Measurements from ENCODE around the gene FAM187B. TPM values are rescaled to one million over a fixed set of nuclear protein-coding genes. Genes with fewer than 3 reads are reported as not detected.
A peak's percentile ranks its signal among the peaks of the same experiment; 100 is the strongest.

FAM187B gene
- total RNA-seq, 1 donor from 2014 or later = not detected

- TF ChIP-seq CTCF (IDR thresholded peaks at IDR 0.05) = no peak
- Mint-ChIP-seq H3K27ac (ENCODE audit: unreplicated experiment) (no peak overlapping the region), H3K27me3 (ENCODE audit: low read depth) (peaks cover 33% of the 10 kb centered on the region), H3K4me1 (ENCODE audit: low read depth) (peaks cover 7% of the 10 kb centered on the region), H3K4me3 (ENCODE audit: unreplicated experiment) (no peak overlapping the region), H3K9me3 (ENCODE audit: low read depth) (no peaks in the 10 kb centered on the region), H3K36me3 (ENCODE audit: low read depth) (peaks cover 2% of the 10 kb centered on the region)
- DNase-seq (ENCODE audit: low spot score) = no peak
These were observed 25.1 kb upstream of the FAM187B start for GRCh38 chr19:35253316-35254286.

GRCh38 chr19:35251456-35251855 is 22.9 kb upstream of the FAM187B start:
- H3K9me3 Mint-ChIP-seq (ENCODE audit: low read depth) = peaks cover 1% of the 10 kb centered on the region
- H3K27me3 Mint-ChIP-seq (ENCODE audit: low read depth) = peaks cover 43% of the 10 kb centered on the region
- H3K4me1 Mint-ChIP-seq (ENCODE audit: low read depth) = peaks cover 10% of the 10 kb centered on the region
- TF ChIP-seq CTCF (IDR thresholded peaks at IDR 0.05) = no peak
- no peak overlapping the region for H3K27ac Mint-ChIP-seq (ENCODE audit: unreplicated experiment)
- peaks cover 3% of the 10 kb centered on the region for H3K36me3 Mint-ChIP-seq (ENCODE audit: low read depth)
- no peak for DNase-seq (ENCODE audit: low spot score)
- H3K4me3 Mint-ChIP-seq (ENCODE audit: unreplicated experiment) = no peak overlapping the region

GRCh38 chr19:35249848-35250711 is 21.5 kb upstream of the FAM187B start:
- TF ChIP-seq CTCF (IDR thresholded peaks at IDR 0.05) = no peak
- Mint-ChIP-seq H3K36me3 (ENCODE audit: low read depth) (peaks cover 3% of the 10 kb centered on the region), H3K9me3 (ENCODE audit: low read depth) (peaks cover 8% of the 10 kb centered on the region), H3K27me3 (ENCODE audit: low read depth) (peaks cover 49% of the 10 kb centered on the region), H3K27ac (ENCODE audit: unreplicated experiment) (no peak overlapping the region), H3K4me1 (ENCODE audit: low read depth) (peaks cover 10% of the 10 kb centered on the region), H3K4me3 (ENCODE audit: unreplicated experiment) (no peak overlapping the region)
- DNase-seq (ENCODE audit: low spot score) = no peak

- peaks cover 10% of the 10 kb centered on the region for H3K4me1 Mint-ChIP-seq (ENCODE audit: low read depth)
- peaks cover 54% of the 10 kb centered on the region for H3K27me3 Mint-ChIP-seq (ENCODE audit: low read depth)
- peaks cover 14% of the 10 kb centered on the region for H3K9me3 Mint-ChIP-seq (ENCODE audit: low read depth)
- DNase-seq (ENCODE audit: low spot score) = no peak
- H3K27ac Mint-ChIP-seq (ENCODE audit: unreplicated experiment) = no peak overlapping the region
- H3K36me3 Mint-ChIP-seq (ENCODE audit: low read depth) = peaks cover 3% of the 10 kb centered on the region
- peak overlapping the region; percentile 50 for H3K4me3 Mint-ChIP-seq (ENCODE audit: unreplicated experiment)
- TF ChIP-seq CTCF (IDR thresholded peaks at IDR 0.05) = no peak
These were observed 20.8 kb upstream of the FAM187B start for GRCh38 chr19:35249146-35249847.

All from chondrocyte (in vitro differentiated cells).